HG02884 (cell line): Measurements from ENCODE around the gene AK5.

ENCODE experiments used
- ATAC-seq: cut with Tn5 transposase; IDR thresholded peaks from one replicate; pipeline ENCODE4 v1.9.1; 2021; ENCODE audit warnings: mild to moderate bottlenecking, moderate library complexity; ENCODE audit not compliant: unreplicated experiment

Gene AK5, protein sequence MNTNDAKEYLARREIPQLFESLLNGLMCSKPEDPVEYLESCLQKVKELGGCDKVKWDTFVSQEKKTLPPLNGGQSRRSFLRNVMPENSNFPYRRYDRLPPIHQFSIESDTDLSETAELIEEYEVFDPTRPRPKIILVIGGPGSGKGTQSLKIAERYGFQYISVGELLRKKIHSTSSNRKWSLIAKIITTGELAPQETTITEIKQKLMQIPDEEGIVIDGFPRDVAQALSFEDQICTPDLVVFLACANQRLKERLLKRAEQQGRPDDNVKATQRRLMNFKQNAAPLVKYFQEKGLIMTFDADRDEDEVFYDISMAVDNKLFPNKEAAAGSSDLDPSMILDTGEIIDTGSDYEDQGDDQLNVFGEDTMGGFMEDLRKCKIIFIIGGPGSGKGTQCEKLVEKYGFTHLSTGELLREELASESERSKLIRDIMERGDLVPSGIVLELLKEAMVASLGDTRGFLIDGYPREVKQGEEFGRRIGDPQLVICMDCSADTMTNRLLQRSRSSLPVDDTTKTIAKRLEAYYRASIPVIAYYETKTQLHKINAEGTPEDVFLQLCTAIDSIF

DNA sequence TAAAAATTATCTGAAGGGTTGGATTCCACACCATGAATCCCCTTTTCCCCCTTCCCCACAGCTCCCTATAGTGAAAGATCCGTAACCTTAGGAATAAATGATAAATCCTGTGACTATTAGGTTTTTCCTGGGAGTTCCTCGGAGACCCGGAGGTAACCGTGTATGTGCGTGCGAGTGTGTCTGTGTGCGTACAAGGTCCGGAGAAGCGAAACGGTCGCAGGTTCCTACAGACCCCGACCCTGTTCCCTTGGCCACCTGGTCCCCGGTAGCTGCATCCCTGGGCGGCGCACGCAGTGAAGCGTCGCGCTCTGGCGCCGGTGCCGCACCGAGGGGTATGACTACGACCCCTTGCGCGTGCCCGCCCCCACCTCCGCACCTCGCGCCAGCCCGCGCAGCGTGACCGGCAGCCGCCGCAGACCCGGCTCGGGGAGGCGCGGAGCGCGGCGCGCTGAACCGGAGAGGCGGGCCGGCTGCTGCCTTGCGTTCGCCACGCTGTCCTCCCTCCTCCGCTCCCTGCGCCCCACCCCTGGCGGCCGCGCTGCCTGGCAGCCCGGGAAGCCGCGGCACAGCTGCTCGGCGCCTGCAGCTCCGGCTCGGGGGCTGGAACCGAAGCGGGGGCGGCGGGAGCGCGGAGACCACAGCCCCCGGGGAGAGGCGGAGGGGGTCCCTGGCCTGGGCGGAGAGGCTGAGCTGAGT, at the start of gene AK5:
TSS of gene AK5 (plus strand) at position 529 of the 696 bp plus-strand sequence. CDS start 295 bp downstream, outside the sequence.
- peak; percentile 63 for ATAC-seq

DNA sequence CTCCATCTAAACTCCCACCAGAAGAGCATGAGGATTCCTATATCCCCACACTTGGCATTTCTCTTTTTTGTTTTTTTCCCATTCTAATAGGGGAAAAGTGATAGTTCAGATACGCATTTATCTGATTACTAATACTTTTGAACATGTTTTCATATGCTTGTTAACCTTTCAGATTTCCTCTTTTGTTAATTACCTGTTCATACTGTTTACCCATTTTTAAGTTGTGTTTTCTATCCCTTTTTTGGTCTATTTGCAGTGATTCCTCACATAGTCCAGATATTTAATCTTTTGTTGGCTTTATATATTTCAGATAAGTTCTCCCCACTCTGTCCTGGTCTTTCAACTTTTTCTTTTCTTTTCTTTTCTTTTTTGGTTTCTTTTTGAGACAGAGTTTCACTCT, 49.0 kb upstream of the AK5 start:
- ATAC-seq: no peak

DNA sequence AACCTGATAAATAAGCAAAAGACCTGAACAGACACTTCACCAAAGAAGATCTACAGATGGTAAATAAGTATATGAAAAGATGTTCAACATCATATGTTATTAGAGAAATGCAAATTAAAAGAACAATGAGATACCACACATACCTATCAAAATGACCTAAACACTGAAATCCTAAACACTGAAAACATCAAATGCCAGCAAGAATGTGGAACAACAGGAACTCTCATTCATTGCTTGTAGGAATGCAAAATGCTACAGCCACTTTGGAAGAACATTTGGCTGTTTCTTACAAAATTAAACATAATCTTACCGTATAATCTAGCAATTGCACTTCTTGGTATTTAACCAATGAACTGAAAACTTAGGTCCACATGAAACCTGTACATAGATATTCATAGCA, 47.7 kb upstream of the AK5 start:
- ATAC-seq: no peak

DNA sequence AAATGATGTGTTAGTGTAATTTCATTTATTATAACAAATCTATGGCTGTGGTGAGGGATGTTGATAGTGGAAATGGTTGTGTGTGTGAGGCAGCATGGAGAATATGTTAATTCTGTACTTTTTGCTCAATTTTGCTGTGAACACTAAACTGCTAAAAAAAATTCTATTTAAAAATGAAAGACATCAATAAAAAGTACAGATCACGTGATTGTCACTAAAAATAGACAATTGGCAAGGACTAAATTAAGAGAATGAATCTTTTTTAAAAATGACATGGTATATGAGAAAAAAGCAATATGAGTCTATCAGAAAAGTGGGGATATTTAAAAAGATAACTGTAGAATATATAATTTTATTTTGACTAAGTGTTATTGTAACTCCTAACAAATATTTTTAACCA, 46.9 kb upstream of the AK5 start:
- ATAC-seq: no peak

DNA sequence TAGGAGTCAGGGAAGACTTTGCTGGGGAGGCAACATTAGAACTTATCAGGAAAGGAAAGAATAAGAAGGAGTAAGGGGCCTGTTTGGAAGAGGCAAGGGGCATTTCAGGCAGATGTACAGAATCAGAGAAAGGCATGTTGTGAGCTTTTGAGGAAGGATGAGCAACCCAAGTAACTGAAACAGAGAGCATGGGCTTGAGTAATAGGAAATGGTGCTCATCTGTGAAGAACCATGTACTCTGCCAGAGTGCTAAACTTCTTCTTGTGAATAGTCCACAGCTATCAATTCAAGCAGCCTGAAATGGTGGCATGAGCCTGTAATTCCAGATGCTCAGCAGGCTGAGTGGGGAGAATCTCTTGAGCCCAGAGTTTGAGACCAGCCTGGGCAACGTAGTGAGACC, 43.4 kb upstream of the AK5 start:
- no peak for ATAC-seq

DNA sequence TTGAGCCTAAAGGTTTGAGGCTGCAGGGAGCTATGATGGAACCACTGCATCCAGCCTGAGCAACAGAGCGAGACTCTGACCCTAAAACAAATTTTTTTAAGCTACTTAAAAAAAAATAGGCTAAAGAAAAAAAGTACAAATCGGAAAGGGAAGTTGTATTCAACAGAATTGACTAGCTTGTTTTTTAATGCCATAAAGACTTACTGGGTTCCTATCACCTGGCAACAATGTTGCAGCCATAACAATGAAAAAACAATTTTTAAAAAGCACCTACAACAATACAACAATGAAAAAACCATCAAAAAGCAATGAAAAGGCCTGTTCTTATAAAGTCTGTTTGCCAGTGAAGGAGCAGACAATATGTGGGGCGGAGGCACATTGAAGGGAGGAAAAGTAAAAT, 42.5 kb upstream of the AK5 start:
- ATAC-seq: no peak

DNA sequence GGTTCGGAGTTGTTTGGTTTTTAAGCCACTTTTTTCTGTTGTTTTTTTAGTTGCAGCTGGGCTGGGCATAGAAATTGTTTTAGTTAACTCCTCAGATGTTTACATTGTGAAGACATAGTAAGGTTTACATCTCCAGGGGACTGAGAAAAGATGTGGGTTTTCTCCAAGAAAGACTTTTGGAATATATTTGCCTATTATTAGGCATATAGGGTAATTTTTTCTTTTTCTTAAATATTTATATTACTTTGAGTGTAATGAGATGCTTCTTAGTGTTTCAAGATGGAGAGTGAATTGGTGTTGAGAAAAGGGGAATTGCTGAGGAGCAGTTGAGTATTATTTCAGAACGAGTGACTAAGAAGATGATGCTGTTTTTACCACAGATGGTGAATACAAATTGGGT, 36.0 kb upstream of the AK5 start:
- no peak for ATAC-seq

DNA sequence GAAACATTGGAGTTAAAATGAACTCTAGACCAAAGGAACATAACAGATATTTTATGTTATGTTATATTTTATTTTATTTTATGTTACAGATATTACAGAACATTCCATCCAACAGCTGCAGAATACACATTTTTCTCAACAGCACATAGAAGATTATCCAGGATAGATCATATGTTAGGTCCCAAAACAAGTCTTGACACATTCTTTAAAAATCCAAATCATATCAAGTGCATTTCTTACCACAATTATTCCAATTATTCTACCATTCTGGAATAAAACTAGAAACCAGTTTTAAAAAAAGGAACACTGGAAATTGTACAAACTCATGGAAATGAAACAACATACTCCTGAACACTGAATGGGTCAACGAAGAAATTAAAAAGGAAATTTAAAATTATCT, 31.7 kb upstream of the AK5 start:
- no peak for ATAC-seq

DNA sequence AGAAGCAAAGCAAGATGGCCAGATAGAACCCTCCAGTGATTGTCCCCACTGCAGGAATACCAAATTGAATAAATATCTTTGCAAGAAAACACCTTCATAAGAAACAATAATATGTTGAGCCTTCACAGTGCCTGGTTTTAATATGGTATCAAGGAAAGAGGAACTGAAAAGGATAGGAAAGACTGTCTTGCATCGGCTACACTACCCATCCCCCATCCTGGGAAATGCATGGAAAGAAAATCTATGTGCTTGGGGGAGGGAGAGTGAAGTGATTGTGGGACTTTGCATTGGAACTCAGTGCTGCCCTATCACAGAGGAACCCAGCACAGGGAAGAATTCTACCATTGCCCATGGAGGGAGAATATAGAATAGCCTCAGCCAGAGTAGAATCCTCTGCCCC, 28.6 kb upstream of the AK5 start:
- ATAC-seq: no peak

DNA sequence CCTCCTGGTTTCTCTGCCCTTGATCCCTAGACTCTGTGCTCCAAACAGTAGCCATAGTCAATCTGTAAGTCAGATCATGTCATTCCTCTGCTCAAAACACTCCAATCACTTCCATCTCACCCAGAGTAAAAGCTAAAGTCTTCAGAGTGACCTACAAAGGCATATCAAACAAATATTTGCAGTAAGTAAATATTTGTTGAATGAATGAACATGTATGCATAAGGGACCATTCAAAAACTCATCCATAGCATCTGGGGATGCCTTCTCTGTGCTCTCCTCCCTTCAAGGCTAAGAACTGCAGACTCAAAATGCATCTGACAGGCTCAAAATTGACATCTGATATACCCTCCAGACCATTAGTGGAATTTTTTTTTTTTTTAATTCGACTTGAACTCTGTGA, 18.1 kb upstream of the AK5 start:
- ATAC-seq: no peak

DNA sequence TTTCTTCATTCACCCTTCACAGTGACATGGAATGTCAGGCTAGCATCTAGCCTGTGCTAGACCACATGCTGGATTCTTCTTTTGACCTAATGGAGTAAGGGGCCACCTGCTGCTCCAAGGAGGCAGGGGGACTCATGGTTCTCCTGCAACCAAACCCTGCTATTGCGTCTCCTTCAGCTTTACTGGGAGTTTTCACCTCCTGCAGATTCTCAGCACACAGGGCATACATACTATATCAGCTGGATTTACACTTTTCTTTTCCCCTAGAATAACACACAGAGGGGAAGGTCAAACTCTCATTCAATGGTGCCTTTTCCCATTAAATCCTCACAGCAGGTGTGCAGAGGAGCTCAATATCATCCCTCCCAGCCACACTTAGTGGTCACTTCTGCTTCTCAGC, 16.6 kb upstream of the AK5 start:
- ATAC-seq: no peak

DNA sequence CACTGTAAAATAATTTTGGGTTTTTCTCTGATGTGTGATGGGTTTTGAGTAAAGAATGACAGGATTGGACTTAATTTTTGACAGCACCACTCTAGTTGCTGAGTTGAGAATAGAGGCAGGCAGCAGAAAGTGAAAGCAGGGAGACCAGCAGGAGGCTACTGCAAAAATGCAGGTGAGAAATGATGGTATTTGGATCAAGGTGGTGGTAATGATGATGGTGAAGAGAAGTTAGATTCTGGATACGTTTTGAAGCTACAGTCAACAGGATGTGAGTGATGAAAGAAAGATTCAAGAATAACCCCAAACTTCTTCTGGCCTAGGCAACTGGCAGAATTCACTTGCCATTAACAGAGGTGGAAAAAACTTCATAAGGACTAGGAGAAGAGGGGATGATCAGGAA, 14.8 kb upstream of the AK5 start:
- ATAC-seq: no peak

DNA sequence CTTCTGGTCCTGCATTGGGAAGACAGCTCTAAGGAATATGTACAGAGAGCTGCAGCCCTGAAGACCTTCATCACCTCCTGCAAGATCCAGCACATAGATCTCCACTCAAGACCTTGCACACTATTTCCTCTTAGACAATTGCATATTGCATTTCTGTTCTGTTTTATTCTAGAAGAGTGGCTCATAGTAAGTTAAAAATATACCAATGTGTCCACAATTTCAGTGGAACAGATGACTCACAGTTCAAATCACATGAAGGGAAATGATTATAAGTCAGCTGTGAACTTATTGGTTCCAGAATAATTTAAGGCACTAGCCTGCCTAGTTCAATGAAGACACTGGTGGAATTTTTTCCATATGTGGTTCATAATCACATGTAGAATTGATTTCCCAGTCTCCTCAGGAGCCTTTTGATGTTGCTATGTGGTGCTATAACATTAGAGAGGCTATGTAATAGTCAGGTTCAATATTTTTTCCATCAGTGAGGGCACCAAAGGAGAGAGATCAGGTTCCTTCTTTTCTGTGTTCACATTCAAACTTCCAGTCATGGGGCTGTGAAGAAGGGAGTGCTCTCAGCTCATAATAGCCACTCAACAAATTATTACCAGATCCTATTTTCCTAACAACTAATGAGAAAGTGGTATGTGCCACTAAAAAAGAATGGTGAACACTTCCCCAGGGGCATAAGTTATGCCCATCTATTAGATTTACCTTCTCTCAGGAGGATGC, 9.8 kb upstream of the AK5 start:
- no peak for ATAC-seq

DNA sequence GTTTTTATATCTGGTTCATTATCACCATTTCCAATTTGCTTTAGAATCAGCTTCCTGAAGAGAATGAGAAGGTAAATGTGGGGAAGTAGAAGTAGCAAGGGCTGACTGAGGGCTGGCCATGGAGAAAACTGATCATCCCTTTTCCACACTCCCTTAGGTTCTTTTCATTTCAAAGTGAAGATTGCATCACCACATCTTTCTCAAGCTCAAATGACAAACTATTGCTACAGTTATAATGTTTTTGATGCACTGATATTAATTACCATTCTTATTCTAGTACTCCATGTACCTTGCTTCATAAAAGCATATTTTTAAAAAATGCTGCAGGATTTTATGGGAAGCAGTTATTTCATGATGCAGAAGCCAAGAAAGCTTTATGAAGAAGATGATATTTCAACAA, 7.9 kb upstream of the AK5 start:
- ATAC-seq: no peak

DNA sequence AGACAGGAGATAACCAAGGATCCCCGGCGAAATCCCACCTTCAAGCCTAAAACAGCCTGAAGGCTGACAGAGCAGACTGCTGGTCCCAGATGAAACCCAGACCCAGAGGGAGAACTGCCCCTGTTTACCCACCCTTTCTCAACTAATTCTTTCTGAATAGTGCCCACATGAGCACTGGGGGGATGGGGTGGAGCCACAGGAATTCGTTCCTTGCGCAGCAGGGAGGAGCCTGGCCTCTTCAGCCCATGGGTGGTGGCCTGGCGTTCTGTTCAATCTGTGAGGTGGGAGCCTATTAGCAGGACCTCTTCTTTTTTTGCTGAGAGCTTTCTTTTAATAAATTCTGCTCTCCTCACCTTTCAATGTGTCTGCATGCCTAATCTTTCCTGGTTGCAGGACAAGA, 6.6 kb upstream of the AK5 start:
- ATAC-seq: no peak

DNA sequence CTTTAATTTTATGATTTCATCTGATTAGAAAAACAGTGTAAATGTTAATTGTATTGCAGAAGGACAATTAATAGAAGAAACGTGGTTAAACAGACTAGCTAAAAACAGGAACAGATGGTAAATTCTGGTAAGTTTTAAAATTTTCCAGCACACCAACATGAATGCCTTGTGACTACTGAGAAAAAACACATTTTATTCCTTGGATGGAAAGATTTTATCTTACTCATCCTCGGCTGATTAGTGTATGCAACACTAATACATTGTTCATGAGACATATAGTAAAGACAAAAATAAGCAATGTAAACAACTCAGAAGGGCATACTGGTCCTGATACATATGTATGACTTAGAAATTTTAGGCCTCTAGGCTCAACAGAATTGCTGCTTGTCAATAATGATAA, 4.9 kb upstream of the AK5 start:
- no peak for ATAC-seq

DNA sequence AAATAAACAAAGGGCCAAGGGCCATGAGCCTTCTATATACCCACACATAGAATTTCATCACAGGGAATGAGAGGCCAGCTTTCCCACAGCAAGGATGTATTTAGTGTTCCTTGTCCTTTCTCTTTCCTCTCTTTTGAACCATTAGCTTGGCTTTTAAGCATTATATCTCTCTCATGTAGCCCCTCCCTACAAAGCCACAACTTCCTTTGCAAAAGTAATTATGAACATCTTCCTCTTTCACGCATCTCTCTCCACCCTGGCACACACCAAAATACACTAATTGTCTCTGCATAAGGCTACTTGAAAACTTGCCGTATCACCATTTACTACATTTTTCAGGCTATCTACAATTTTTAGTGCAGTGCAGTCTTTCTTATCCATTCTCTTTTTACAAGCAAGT, 1.9 kb upstream of the AK5 start:
- ATAC-seq: no peak

DNA sequence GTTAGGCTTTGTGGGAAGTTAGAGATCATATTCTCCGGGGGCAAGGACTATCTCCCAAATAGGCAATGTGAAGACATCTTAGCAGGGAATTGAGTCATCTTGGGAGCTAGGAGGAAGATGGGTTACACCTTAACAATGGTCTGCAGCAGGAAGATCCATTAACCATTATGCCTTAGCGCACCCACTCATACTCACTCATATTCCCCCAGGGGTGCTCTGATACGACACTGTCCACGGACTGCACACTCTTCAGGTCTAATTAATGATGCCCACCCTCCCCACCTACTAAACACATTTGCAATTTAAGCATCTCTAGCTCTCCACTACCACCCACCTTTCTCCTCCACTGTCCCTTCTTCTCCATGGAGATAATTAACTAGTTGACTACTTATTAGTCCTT, 857 bp upstream of the AK5 start:
- ATAC-seq: no peak

DNA sequence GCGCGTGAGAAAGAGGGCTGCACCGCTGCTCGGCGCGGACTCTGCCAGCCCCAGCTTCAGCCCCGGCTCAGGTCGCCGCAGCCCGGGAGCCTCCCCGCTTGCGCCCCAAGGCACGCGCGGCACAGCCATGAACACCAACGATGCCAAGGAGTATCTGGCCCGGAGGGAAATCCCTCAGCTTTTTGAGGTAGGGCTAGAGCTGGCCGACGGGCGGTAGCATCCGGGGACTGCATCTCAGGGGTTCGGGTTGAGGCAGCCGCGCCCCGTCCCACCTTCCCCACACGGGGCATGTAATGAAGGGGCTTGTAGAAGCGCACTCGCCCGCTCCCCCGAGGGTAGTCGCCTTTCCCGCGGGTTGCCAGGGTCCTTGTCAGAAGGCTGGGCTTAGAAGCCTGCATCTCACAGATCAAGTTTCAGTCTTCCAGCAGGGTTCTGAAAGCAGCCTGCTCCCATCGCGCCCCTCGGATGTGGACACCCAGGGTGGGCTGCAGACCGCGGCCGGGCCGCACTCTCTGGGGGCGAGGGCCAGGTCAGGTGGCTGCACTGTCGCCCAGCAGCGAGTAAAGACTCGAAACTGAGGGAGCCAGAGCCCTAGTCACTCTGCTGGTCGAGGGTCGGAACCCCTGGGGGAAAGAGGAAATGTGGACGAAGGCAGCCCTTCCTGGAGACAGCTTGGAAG, 507 bp downstream of the AK5 start:
- peak; percentile 35 for ATAC-seq

DNA sequence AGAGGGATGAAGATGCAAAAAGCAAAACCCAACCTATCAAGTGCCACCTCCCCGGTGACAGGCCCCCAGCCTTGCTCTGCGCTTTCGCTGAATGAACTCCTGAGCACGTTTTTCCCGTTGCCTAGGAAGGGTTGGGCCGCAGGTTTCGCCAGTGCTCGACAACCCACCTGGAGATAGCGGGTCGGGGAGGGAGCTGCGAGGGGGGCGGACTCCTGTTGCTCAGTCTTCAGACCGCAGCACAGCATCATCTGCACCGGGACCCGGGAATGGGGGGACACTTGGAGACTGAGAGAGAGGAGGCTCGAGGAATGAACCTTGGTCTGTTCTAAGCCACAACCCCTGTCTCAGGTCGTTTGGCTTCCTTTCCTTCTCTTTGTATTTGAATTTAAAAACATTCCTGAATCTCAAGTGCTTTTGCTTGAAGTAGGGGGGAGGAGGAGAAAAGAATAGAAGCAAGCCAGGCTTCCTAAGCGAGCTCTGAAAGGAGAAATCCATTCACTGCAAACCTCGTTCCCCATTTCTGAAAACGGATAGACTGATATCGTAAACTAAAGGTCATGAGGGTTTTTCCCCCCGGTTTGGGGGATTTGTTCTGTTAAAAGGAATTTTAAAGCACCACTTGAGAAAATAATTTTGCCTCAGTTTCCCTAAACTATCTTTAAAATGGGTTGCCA, 1.2 kb downstream of the AK5 start:
- no peak for ATAC-seq
